HL-60 (cell line): ENCODE results near the gene GDPD1.
"Not testable (repeated sequence)": the region's sequence is repeated elsewhere in the genome, so short reads cannot be mapped to it uniquely, and the experiment has no call there.

Experiments
- DNase-seq, 2 experiments: peaks; one replicate each; pipeline ENCODE4 v3.0.0-alpha.2; 2010 to 2020; ENCODE audit warnings: low read depth in 1 of 2, low spot score in 1 of 2
- H3K27ac ChIP-seq: fragments of 250-450 bp; sonication (Bioruptor Pico); replicated peaks from 2 replicates; pipeline ENCODE4 v1.5.1; 2020; ENCODE audit warnings: mild to moderate bottlenecking, moderate library complexity
- H3K27me3 ChIP-seq: fragments of 250-450 bp; sonication (Bioruptor Pico); 2 replicates; pipeline ENCODE4 v1.5.1; 2021; ENCODE audit warnings: mild to moderate bottlenecking, moderate library complexity; ENCODE audit not compliant: insufficient read depth, poor library complexity, severe bottlenecking
- H3K4me3 ChIP-seq: replicated peaks from 2 replicates; pipeline ENCODE4 v1.5.1; 2011; ENCODE audit warnings: mild to moderate bottlenecking, control low read depth, low read length; ENCODE audit not compliant: insufficient read depth
- CTCF ChIP-seq: IDR thresholded peaks from one replicate; pipeline ENCODE4 v1.5.1; 2011; ENCODE audit warnings: low read length, control low read depth, inconsistent platforms; ENCODE audit not compliant: insufficient read depth
- GABPA ChIP-seq: IDR thresholded peaks from 2 replicates; pipeline ENCODE4 v1.6.1; 2012; ENCODE audit warnings: low read depth
- POLR2AphosphoS5 ChIP-seq: IDR thresholded peaks from 2 replicates; pipeline ENCODE4 v1.6.1; 2012; ENCODE audit warnings: low read depth
- SPI1 ChIP-seq: IDR thresholded peaks from 2 replicates; pipeline ENCODE4 v1.6.1; 2012; ENCODE audit warnings: low read depth, mild to moderate bottlenecking, borderline replicate concordance
- TF ChIP-seq, protein P1 (sequence below): IDR thresholded peaks from 2 replicates; pipeline ENCODE4 v1.6.1; 2012; ENCODE audit warnings: low read depth; ENCODE audit not compliant: insufficient replicate concordance

Gene GDPD1

DNA sequence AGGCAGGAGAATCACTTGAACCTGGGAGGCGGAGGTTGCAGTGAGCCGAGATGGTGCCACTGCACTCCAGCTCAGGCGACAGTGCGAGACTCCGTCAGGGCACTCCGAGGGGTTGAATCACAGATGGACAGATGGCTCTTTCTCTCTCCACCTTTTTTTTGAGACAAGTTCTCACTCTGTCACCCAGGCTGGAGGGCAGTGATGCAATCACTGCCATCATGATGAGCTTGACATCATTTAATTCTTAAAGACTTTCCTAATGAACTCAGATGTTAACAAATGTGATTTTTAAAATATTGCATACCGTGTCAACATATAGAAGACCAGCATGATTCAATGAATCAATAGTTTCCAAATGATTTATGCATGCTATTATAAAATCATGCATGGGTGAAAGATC, 3.5 kb downstream of the GDPD1 start:
- DNase-seq = no peak
- Histone ChIP-seq H3K27ac (no peak overlapping the region), H3K4me3 (no peak overlapping the region), H3K27me3 (no peaks in the 10 kb centered on the region)
- no peak for TF ChIP-seq GABPA
- no peak for TF ChIP-seq POLR2AphosphoS5
- TF ChIP-seq, protein P1, sequence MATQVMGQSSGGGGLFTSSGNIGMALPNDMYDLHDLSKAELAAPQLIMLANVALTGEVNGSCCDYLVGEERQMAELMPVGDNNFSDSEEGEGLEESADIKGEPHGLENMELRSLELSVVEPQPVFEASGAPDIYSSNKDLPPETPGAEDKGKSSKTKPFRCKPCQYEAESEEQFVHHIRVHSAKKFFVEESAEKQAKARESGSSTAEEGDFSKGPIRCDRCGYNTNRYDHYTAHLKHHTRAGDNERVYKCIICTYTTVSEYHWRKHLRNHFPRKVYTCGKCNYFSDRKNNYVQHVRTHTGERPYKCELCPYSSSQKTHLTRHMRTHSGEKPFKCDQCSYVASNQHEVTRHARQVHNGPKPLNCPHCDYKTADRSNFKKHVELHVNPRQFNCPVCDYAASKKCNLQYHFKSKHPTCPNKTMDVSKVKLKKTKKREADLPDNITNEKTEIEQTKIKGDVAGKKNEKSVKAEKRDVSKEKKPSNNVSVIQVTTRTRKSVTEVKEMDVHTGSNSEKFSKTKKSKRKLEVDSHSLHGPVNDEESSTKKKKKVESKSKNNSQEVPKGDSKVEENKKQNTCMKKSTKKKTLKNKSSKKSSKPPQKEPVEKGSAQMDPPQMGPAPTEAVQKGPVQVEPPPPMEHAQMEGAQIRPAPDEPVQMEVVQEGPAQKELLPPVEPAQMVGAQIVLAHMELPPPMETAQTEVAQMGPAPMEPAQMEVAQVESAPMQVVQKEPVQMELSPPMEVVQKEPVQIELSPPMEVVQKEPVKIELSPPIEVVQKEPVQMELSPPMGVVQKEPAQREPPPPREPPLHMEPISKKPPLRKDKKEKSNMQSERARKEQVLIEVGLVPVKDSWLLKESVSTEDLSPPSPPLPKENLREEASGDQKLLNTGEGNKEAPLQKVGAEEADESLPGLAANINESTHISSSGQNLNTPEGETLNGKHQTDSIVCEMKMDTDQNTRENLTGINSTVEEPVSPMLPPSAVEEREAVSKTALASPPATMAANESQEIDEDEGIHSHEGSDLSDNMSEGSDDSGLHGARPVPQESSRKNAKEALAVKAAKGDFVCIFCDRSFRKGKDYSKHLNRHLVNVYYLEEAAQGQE = no peak
- TF ChIP-seq CTCF = no peak
- no peak for TF ChIP-seq SPI1

DNA sequence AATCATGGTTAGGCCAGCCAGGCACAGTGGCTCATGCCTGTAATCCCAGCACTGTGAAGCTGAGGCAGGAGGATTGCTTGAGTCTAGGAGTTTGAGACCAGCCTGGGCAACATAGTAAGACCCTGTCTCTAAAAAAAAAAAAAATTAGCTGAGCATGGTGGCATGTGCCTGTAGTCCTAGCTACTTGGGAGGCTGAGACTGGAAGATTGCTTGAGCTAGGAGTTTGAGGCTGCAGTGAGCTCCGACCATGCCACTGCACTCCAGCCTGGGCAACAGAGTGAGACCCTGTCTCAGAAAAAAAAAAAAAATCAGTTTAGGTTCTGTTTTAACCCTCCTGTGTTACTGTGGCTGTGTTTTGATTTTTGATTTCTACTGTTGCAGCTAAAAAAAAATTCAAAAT, 8.3 kb downstream of the GDPD1 start:
- H3K4me3 ChIP-seq, DNase-seq, H3K27ac ChIP-seq, H3K27me3 ChIP-seq: not testable (repeated sequence)

DNA sequence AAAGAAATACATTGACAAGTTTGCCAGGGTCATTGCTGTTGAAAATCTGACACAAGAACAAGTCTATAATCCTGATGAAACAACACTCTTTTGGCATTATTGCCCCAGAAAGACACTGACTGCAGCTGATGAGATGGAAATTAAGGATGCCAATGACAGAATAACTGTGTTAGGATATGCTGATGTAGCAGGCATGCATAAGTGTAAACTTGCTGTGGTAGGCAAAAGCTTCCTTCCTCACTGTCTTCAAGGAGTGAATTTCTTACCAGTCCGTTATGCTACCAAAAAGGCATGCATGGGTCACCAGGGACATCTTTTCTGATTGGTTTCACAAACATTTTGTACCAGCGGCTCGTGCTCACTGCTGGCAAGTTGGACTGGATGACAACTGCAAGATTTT, 10.5 kb downstream of the GDPD1 start:
- DNase-seq = no peak
- no peak overlapping the region for H3K27ac ChIP-seq
- no peak overlapping the region for H3K4me3 ChIP-seq
- no peaks in the 10 kb centered on the region for H3K27me3 ChIP-seq
- TF ChIP-seq SPI1 (no peak), POLR2AphosphoS5 (no peak), CTCF (no peak), GABPA (no peak)
- TF ChIP-seq, protein P1 = no peak

GRCh38 chr17:59234631-59235030, 14.3 kb downstream of the GDPD1 start:
- Histone ChIP-seq H3K27me3 (no peaks in the 10 kb centered on the region), H3K27ac (no peak overlapping the region), H3K4me3 (no peak overlapping the region)
- DNase-seq = no peak
- no peak for TF ChIP-seq SPI1
- TF ChIP-seq CTCF = no peak
- no peak for TF ChIP-seq GABPA
- no peak for TF ChIP-seq POLR2AphosphoS5
- TF ChIP-seq, protein P1 = no peak
